GM12878 (cell line): ENCODE data around the gene ARID3B. TPM values are rescaled to one million over a fixed set of nuclear protein-coding genes. Genes with fewer than 3 reads are reported as not detected.

Experiments used
- BCL11A ChIP-seq: IDR thresholded peaks from 2 replicates; pipeline ENCODE4 v1.6.1; 2011; ENCODE audit warnings: low read depth, low read length
- DPF2 ChIP-seq: fragments of 450-650 bp; IDR thresholded peaks from 2 replicates; pipeline ENCODE4 v1.6.1; 2017; ENCODE audit warnings: mild to moderate bottlenecking
- NFXL1 ChIP-seq: fragments of 450-650 bp; IDR thresholded peaks from 2 replicates; pipeline ENCODE4 v1.6.1; 2017; ENCODE audit warnings: antibody characterized with exemption, mild to moderate bottlenecking, borderline replicate concordance
- SIX5 ChIP-seq: IDR thresholded peaks from 2 replicates; pipeline ENCODE4 v1.6.1; 2011; ENCODE audit warnings: mild to moderate bottlenecking, low read depth, low read length, moderate library complexity; ENCODE audit not compliant: severe bottlenecking
- SMC3 ChIP-seq: IDR thresholded peaks from 2 replicates; pipeline ENCODE4 v1.6.1; 2011; ENCODE audit warnings: low read length, improper control_type of control experiment, borderline replicate concordance
- TAF1 ChIP-seq: IDR thresholded peaks from 2 replicates; pipeline ENCODE4 v1.6.1; 2011; ENCODE audit warnings: mild to moderate bottlenecking, low read depth, low read length, borderline replicate concordance
- ZZZ3 ChIP-seq: IDR thresholded peaks from 2 replicates; pipeline ENCODE4 v1.6.1; 2011; ENCODE audit warnings: low read depth; ENCODE audit not compliant: control insufficient read depth, insufficient read length
- polyA plus RNA-seq, 11 experiments: library from polyadenylated mRNA; depleted of rRNA in 4 of 11; unstranded in 6 of 11; stranded (reverse) in 5 of 11; fragments of >200 nt; fragmentation: Nextera tagmentation in 4 of 11; fragmentation: Illumina TruSeq in 1 of 11; extraction: Ambion mirVana in 4 of 11; extraction: Trizol in 1 of 11; gene quantifications; 1 replicate in 1 of 11; 2 replicates in 10 of 11; pipeline versions ENCODE4 v1.2.1 to v1.2.3, GENCODE V29; 2011 to 2016; ENCODE audit warnings: inconsistent platforms in 2 of 11, missing spikeins in 2 of 11, low read depth in 1 of 11
- total RNA-seq, 4 experiments: library from RNA; depleted of rRNA in 3 of 4; stranded (reverse); fragments of >200 nt in 3 of 4; fragmentation: Illumina TruSeq in 1 of 4; extraction: Trizol in 1 of 4; gene quantifications; 2 replicates each; pipeline versions ENCODE4 v1.2.1 to v1.2.3, GENCODE V29; 2013 to 2021
- TF ChIP-seq, protein P1 (sequence below), 3 experiments: IDR thresholded peaks in 2 of 3; conservative IDR thresholded peaks in 1 of 3; 2 replicates each; pipeline ENCODE4 v1.5.1; 2011; ENCODE audit warnings: low read depth in 3 of 3, low read length in 3 of 3, mild to moderate bottlenecking in 3 of 3, control low read depth in 2 of 3, moderate library complexity in 2 of 3, inconsistent platforms in 1 of 3, mixed read lengths in 1 of 3; ENCODE audit not compliant: control insufficient read depth in 2 of 3, insufficient read depth in 1 of 3; ENCODE audit errors: extremely low read depth in 1 of 3
- TF ChIP-seq, protein P2 (sequence below): IDR thresholded peaks from 2 replicates; pipeline ENCODE4 v1.6.1; 2012; ENCODE audit warnings: low read depth, low read length, improper control_type of control experiment
- TF ChIP-seq, protein P3 (sequence below): IDR thresholded peaks from 2 replicates; pipeline ENCODE4 v1.6.1; 2012; ENCODE audit warnings: low read depth, low read length, improper control_type of control experiment

Gene ARID3B
- total and polyA plus RNA-seq, 10 of the 15 experiments (the other 5 are each of a cell fraction or from before 2014, with no cell fraction given) = 1.1 to 33.4 (median 24.0) TPM

DNA sequence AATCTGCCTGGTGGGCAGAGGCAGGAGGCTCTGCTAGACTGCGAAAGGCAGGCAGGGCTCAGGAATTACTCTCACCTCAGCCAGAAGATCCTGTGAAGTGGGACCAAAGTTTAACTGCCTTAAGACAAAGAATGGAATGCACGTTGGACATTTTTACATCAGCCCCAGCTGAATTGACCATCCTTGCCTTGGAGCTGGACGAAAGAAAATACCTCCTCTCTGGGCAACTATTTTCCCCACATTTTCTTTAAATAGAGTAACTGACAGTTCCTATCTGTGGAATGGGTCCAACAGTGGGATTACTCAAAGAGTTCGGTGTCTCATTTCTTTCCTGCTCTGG is 28.7 kb downstream of the ARID3B start (continued):
- TF ChIP-seq, protein P1, sequence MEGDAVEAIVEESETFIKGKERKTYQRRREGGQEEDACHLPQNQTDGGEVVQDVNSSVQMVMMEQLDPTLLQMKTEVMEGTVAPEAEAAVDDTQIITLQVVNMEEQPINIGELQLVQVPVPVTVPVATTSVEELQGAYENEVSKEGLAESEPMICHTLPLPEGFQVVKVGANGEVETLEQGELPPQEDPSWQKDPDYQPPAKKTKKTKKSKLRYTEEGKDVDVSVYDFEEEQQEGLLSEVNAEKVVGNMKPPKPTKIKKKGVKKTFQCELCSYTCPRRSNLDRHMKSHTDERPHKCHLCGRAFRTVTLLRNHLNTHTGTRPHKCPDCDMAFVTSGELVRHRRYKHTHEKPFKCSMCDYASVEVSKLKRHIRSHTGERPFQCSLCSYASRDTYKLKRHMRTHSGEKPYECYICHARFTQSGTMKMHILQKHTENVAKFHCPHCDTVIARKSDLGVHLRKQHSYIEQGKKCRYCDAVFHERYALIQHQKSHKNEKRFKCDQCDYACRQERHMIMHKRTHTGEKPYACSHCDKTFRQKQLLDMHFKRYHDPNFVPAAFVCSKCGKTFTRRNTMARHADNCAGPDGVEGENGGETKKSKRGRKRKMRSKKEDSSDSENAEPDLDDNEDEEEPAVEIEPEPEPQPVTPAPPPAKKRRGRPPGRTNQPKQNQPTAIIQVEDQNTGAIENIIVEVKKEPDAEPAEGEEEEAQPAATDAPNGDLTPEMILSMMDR (IDR thresholded peaks at IDR 0.05 in 2 of 3, conservative IDR thresholded peaks at IDR 0.05 in 1 of 3; ENCODE audit: control insufficient read depth in 2 of 3, extremely low read depth in 1 of 3, insufficient read depth in 1 of 3, low read depth in 3 of 3, low read length in 3 of 3) = no peak
- no peak for TF ChIP-seq TAF1
- TF ChIP-seq, protein P2, sequence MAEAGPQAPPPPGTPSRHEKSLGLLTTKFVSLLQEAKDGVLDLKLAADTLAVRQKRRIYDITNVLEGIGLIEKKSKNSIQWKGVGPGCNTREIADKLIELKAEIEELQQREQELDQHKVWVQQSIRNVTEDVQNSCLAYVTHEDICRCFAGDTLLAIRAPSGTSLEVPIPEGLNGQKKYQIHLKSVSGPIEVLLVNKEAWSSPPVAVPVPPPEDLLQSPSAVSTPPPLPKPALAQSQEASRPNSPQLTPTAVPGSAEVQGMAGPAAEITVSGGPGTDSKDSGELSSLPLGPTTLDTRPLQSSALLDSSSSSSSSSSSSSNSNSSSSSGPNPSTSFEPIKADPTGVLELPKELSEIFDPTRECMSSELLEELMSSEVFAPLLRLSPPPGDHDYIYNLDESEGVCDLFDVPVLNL = no peak
- no peak for TF ChIP-seq NFXL1
- TF ChIP-seq DPF2 = no peak
- TF ChIP-seq SIX5 = no peak
- TF ChIP-seq ZZZ3 = no peak
- no peak for TF ChIP-seq SMC3
- TF ChIP-seq, protein P3, sequence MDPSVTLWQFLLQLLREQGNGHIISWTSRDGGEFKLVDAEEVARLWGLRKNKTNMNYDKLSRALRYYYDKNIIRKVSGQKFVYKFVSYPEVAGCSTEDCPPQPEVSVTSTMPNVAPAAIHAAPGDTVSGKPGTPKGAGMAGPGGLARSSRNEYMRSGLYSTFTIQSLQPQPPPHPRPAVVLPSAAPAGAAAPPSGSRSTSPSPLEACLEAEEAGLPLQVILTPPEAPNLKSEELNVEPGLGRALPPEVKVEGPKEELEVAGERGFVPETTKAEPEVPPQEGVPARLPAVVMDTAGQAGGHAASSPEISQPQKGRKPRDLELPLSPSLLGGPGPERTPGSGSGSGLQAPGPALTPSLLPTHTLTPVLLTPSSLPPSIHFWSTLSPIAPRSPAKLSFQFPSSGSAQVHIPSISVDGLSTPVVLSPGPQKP = no peak
- TF ChIP-seq BCL11A = no peak
